ACC112 (cell line): ENCODE results near the gene TACC2.

Source experiments
- H2AFZ ChIP-seq: fragments of 200-600 bp; sonication (generic); one replicate; pipeline ENCODE4 v1.6.0; 2017; ENCODE audit warnings: antibody characterized with exemption, low read length; ENCODE audit not compliant: unreplicated experiment
- H3K27ac ChIP-seq: fragments of 200-600 bp; sonication (generic); 2 replicates; pipeline ENCODE4 v1.5.1; 2014; ENCODE audit warnings: low read depth, mild to moderate bottlenecking, antibody characterized with exemption, low read length, moderate library complexity
- H3K27me3 ChIP-seq: fragments of 200-600 bp; sonication (generic); 2 replicates; pipeline ENCODE4 v1.6.1; 2014; ENCODE audit warnings: mild to moderate bottlenecking, antibody characterized with exemption, low read length, moderate library complexity, mixed read lengths; ENCODE audit not compliant: insufficient read depth
- H3K36me3 ChIP-seq: fragments of 200-600 bp; sonication (generic); 2 replicates; pipeline ENCODE4 v1.6.1; 2016; ENCODE audit warnings: mild to moderate bottlenecking, antibody characterized with exemption, low read length, moderate library complexity, mixed read lengths; ENCODE audit not compliant: insufficient read depth
- H3K4me1 ChIP-seq: fragments of 200-600 bp; sonication (generic); one replicate; pipeline ENCODE4 v1.6.1; 2016; ENCODE audit warnings: low read length, mixed read lengths; ENCODE audit not compliant: insufficient read depth, unreplicated experiment, control insufficient read depth
- H3K4me3 ChIP-seq: fragments of 200-600 bp; sonication (generic); 2 replicates; pipeline ENCODE4 v1.5.1; 2014; ENCODE audit warnings: mild to moderate bottlenecking, low read depth, low read length
- H3K79me2 ChIP-seq: fragments of 200-600 bp; sonication (generic); one replicate; pipeline ENCODE4 v1.6.0; 2016; ENCODE audit warnings: low read length; ENCODE audit not compliant: control insufficient read depth, unreplicated experiment, insufficient read depth

Gene TACC2

GRCh38 chr10:122184254-122184653 is 195.3 kb downstream of the TACC2 start:
- Histone ChIP-seq H3K27ac (peak overlapping the region; percentile 84; the same call in 1 of the 2 replicates), H3K4me1 (peaks cover 34% of the 10 kb centered on the region), H2AFZ (no peak overlapping the region), H3K36me3 (no peaks in the 10 kb centered on the region), H3K4me3 (no peak overlapping the region), H3K79me2 (peaks cover 3% of the 10 kb centered on the region), H3K27me3 (no peaks in the 10 kb centered on the region)

GRCh38 chr10:122185643-122186042 is 196.7 kb downstream of the TACC2 start:
- Histone ChIP-seq H2AFZ (no peak overlapping the region), H3K27me3 (no peaks in the 10 kb centered on the region), H3K36me3 (no peaks in the 10 kb centered on the region), H3K79me2 (peaks cover 3% of the 10 kb centered on the region), H3K4me3 (no peak overlapping the region), H3K4me1 (peaks cover 34% of the 10 kb centered on the region), H3K27ac (no peak overlapping the region)

GRCh38 chr10:122186816-122187810 is 198.2 kb downstream of the TACC2 start:
- Histone ChIP-seq H3K4me3 (no peak overlapping the region), H3K36me3 (no peaks in the 10 kb centered on the region), H3K79me2 (peaks cover 3% of the 10 kb centered on the region), H3K4me1 (peaks cover 19% of the 10 kb centered on the region), H3K27me3 (no peaks in the 10 kb centered on the region), H2AFZ (no peak overlapping the region), H3K27ac (no peak overlapping the region)

- peaks cover 4% of the 10 kb centered on the region for H3K4me1 ChIP-seq
- H3K27me3 ChIP-seq = no peaks in the 10 kb centered on the region
- H2AFZ ChIP-seq = no peak overlapping the region
- no peaks in the 10 kb centered on the region for H3K36me3 ChIP-seq
- peaks cover 3% of the 10 kb centered on the region for H3K79me2 ChIP-seq
- no peak overlapping the region for H3K27ac ChIP-seq
- no peak overlapping the region for H3K4me3 ChIP-seq
These were observed 199.7 kb downstream of the TACC2 start for GRCh38 chr10:122188706-122189105.

- Histone ChIP-seq H3K27ac (no peak overlapping the region), H3K36me3 (no peaks in the 10 kb centered on the region), H3K4me3 (no peak overlapping the region), H2AFZ (no peak overlapping the region), H3K4me1 (no peaks in the 10 kb centered on the region), H3K27me3 (no peaks in the 10 kb centered on the region), H3K79me2 (no peaks in the 10 kb centered on the region)
These were observed 200.2 kb downstream of the TACC2 start for GRCh38 chr10:122189185-122189584.

- H3K4me3 ChIP-seq = no peak overlapping the region
- no peaks in the 10 kb centered on the region for H3K36me3 ChIP-seq
- H3K79me2 ChIP-seq = no peaks in the 10 kb centered on the region
- H3K27me3 ChIP-seq = no peaks in the 10 kb centered on the region
- H3K27ac ChIP-seq = no peak overlapping the region
- H3K4me1 ChIP-seq = no peaks in the 10 kb centered on the region
- H2AFZ ChIP-seq = no peak overlapping the region
These were observed 201.4 kb downstream of the TACC2 start for GRCh38 chr10:122190176-122190943.

- no peaks in the 10 kb centered on the region for H3K27me3 ChIP-seq
- no peaks in the 10 kb centered on the region for H3K79me2 ChIP-seq
- no peak overlapping the region for H3K4me3 ChIP-seq
These were observed 203.1 kb downstream of the TACC2 start for GRCh38 chr10:122191936-122192541.

GRCh38 chr10:122194251-122194650 is 205.3 kb downstream of the TACC2 start:
- H3K4me1 ChIP-seq = no peaks in the 10 kb centered on the region
- no peaks in the 10 kb centered on the region for H3K79me2 ChIP-seq
- no peaks in the 10 kb centered on the region; the same call in 1 of the 2 replicates for H3K36me3 ChIP-seq
- H3K27ac ChIP-seq = no peak overlapping the region
- H3K27me3 ChIP-seq = no peaks in the 10 kb centered on the region
- no peak overlapping the region for H2AFZ ChIP-seq
- H3K4me3 ChIP-seq = no peak overlapping the region

More at GRCh38 chr10:122191936-122192541, 203.1 kb downstream of the TACC2 start:
- Histone ChIP-seq H3K4me1 (no peaks in the 10 kb centered on the region), H3K36me3 (no peaks in the 10 kb centered on the region; the same call in 1 of the 2 replicates), H3K27ac (no peak overlapping the region), H2AFZ (no peak overlapping the region)

- Histone ChIP-seq H3K36me3 (no peaks in the 10 kb centered on the region; the same call in 1 of the 2 replicates), H3K27me3 (no peaks in the 10 kb centered on the region), H3K27ac (no peak overlapping the region), H3K4me1 (no peaks in the 10 kb centered on the region), H3K4me3 (no peak overlapping the region), H2AFZ (no peak overlapping the region), H3K79me2 (no peaks in the 10 kb centered on the region)
These were observed 207.3 kb downstream of the TACC2 start for GRCh38 chr10:122196218-122196617.

- H3K4me1 ChIP-seq = no peaks in the 10 kb centered on the region
- no peak overlapping the region for H2AFZ ChIP-seq
- no peak overlapping the region for H3K27ac ChIP-seq
- no peaks in the 10 kb centered on the region; the same call in 1 of the 2 replicates for H3K36me3 ChIP-seq
- H3K79me2 ChIP-seq = no peaks in the 10 kb centered on the region
- H3K4me3 ChIP-seq = no peak overlapping the region
- no peaks in the 10 kb centered on the region for H3K27me3 ChIP-seq
These were observed 208.8 kb downstream of the TACC2 start for GRCh38 chr10:122197611-122198222.
